ENCODE measurements around the gene QRICH2.
A peak's percentile ranks its signal among the peaks of the same experiment; 100 is the strongest.

QRICH2 gene

GRCh38 chr17:76354747-76355310 is 46.8 kb upstream of the QRICH2 start:
- TF ChIP-seq USF1 (IDR thresholded peaks at IDR 0.05) (no peak), RAD21 (IDR thresholded peaks at IDR 0.05; ENCODE audit: low read depth) (no peak), TEAD4 (IDR thresholded peaks at IDR 0.05) (no peak), EP300 (IDR thresholded peaks at IDR 0.05; ENCODE audit: borderline replicate concordance) (no peak), TAF1 (IDR thresholded peaks at IDR 0.05; ENCODE audit: low read depth) (no peak), NFIC (IDR thresholded peaks at IDR 0.05) (no peak), YY1 (IDR thresholded peaks at IDR 0.05; ENCODE audit: low read depth) (no peak), CEBPB (IDR thresholded peaks at IDR 0.05) (no peak), EGR1 (IDR thresholded peaks at IDR 0.05) (no peak), CREB1 (IDR thresholded peaks at IDR 0.05; ENCODE audit: low read depth) (no peak), MAX (IDR thresholded peaks at IDR 0.05) (no peak)

DNA sequence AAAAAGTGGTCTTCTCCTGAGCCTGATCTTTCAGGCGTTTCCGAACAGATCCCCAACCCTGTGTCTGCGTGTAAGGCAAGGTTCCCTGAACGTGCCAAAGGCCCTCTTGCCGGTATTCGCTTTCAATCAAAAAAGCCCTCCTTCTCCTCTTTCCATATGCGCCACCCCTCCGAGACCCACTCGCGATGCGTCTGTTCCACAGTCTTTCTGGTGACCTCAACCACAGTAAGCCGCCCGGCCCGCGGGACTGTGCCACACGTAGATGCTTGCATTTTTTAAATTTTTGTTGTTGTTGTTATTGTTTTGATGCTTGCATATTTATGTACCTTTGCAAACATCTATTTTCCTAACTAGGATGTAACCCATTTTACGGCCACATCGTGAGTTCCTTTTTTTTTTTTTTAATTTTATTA is 46.2 kb upstream of the QRICH2 start:
- TF ChIP-seq ZBTB7A (IDR thresholded peaks at IDR 0.05; ENCODE audit: low read depth) (peak; percentile 64; the same call in 1 of the 2 replicates), YY1 (IDR thresholded peaks at IDR 0.05; ENCODE audit: low read depth) (no peak)

DNA sequence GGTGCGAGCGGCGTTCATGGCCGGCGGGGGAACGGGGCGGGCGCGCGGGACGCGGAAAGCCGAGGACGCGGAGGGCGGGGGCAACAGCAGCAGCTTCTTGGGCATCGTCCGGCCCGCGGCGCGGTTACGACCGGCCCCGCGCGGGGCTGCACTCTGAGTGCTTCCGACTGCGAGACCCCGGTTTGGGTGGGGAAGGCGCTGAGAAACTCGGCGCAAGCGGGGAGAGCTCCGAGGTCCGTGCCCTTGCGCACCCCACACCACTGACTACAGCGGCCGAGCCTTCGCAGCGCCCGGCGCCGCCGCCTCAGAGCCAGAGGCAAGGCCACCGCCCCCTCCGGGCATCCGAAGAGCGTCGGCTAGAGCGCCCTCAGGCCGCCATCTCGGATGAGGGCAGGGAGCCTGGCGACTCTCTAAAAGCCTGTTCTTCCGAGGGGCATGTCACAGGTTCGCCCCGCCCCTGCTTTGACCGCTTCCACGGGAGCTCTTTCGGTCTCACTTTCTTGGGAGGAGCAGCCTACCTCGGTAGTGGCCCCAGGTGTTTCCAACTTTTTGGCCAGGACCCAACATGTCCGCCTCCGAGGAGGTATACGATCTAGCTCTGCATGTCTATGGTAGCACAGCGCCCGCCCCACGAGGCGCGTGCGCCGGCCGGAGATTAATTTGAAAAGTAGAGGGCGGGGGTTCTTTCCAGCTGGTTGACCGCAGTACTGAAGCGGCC is 45.7 kb upstream of the QRICH2 start, which contains the start of gene PRPSAP1:
Gene PRPSAP1, minus strand, starts transcription at position 318 of the 718 bp plus-strand sequence. Its CDS starts 213 bp downstream, at position 105.
- TF ChIP-seq MAX (IDR thresholded peaks at IDR 0.05) = peak; percentile 60; the same call in 1 of the 2 replicates
- TF ChIP-seq, protein P1, sequence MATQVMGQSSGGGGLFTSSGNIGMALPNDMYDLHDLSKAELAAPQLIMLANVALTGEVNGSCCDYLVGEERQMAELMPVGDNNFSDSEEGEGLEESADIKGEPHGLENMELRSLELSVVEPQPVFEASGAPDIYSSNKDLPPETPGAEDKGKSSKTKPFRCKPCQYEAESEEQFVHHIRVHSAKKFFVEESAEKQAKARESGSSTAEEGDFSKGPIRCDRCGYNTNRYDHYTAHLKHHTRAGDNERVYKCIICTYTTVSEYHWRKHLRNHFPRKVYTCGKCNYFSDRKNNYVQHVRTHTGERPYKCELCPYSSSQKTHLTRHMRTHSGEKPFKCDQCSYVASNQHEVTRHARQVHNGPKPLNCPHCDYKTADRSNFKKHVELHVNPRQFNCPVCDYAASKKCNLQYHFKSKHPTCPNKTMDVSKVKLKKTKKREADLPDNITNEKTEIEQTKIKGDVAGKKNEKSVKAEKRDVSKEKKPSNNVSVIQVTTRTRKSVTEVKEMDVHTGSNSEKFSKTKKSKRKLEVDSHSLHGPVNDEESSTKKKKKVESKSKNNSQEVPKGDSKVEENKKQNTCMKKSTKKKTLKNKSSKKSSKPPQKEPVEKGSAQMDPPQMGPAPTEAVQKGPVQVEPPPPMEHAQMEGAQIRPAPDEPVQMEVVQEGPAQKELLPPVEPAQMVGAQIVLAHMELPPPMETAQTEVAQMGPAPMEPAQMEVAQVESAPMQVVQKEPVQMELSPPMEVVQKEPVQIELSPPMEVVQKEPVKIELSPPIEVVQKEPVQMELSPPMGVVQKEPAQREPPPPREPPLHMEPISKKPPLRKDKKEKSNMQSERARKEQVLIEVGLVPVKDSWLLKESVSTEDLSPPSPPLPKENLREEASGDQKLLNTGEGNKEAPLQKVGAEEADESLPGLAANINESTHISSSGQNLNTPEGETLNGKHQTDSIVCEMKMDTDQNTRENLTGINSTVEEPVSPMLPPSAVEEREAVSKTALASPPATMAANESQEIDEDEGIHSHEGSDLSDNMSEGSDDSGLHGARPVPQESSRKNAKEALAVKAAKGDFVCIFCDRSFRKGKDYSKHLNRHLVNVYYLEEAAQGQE (IDR thresholded peaks at IDR 0.05; ENCODE audit: low read depth) = no peak
- TF ChIP-seq EP300 (IDR thresholded peaks at IDR 0.05; ENCODE audit: borderline replicate concordance) = no peak
- TF ChIP-seq YY1 (IDR thresholded peaks at IDR 0.05; ENCODE audit: low read depth) = peak; percentile 100
- peak; percentile 72 for TF ChIP-seq TCF12 (IDR thresholded peaks at IDR 0.05; ENCODE audit: low read depth)
- 0 out of 2 replicates have a peak, but pooled peaks have one; percentile 34 for TF ChIP-seq TEAD4 (IDR thresholded peaks at IDR 0.05)
- TF ChIP-seq CREB1 (IDR thresholded peaks at IDR 0.05; ENCODE audit: low read depth) = no peak
- peak; percentile 95 for TF ChIP-seq EGR1 (IDR thresholded peaks at IDR 0.05)
- no peak for TF ChIP-seq ZBTB7A (IDR thresholded peaks at IDR 0.05; ENCODE audit: low read depth)
- no peak; the same call in 1 of the 2 replicates for TF ChIP-seq FOXM1 (IDR thresholded peaks at IDR 0.05; ENCODE audit: borderline replicate concordance, low read depth)
- TF ChIP-seq RAD21 (IDR thresholded peaks at IDR 0.05; ENCODE audit: low read depth) = no peak
- TF ChIP-seq NFIC (IDR thresholded peaks at IDR 0.05) = peak; percentile 48
- TF ChIP-seq CEBPB (IDR thresholded peaks at IDR 0.05) = no peak
- peak; percentile 96 for TF ChIP-seq TAF1 (IDR thresholded peaks at IDR 0.05; ENCODE audit: low read depth)
- TF ChIP-seq USF1 (IDR thresholded peaks at IDR 0.05) = peak; percentile 11; the same call in 1 of the 2 replicates

GRCh38 chr17:76353004-76353598 is 45.0 kb upstream of the QRICH2 start:
- TF ChIP-seq CEBPB (IDR thresholded peaks at IDR 0.05) = no peak
- TF ChIP-seq MAX (IDR thresholded peaks at IDR 0.05) = peak; percentile 41; the same call in 1 of the 2 replicates
- TF ChIP-seq TCF12 (IDR thresholded peaks at IDR 0.05; ENCODE audit: low read depth) = no peak
- TF ChIP-seq ZBTB7A (IDR thresholded peaks at IDR 0.05; ENCODE audit: low read depth) = peak; percentile 76; the same call in 1 of the 2 replicates

DNA sequence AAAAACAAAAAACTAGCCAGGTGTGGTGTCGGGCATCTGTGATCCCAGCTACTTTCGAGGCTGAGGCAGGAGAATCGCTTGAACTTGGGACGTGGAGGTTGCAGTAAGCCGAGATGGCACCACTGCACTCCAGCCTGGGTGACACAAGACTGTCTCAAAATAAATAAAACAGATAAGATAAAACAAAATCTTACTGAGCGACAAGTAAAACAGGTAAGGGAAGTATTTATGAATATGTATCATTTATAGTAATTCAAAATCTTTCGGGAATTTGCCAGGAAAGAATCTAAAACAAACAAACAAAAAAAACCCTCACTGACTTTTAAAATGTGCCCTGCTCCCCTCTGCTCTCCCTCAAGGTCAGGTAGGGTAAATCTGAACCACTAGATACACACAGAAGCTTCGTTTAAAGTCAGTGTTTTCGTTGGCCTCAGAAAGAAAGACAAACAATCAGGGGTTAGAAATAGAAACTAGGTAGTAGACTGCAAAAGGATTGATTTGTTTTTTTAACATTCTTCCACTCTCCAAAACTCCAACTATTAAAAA is 43.5 kb upstream of the QRICH2 start:
- TF ChIP-seq TAF1 (IDR thresholded peaks at IDR 0.05; ENCODE audit: low read depth) = no peak
- no peak for TF ChIP-seq MAX (IDR thresholded peaks at IDR 0.05)
- TF ChIP-seq, protein P1 (IDR thresholded peaks at IDR 0.05; ENCODE audit: low read depth) = no peak
- no peak for TF ChIP-seq NFIC (IDR thresholded peaks at IDR 0.05)
- TF ChIP-seq TCF12 (IDR thresholded peaks at IDR 0.05; ENCODE audit: low read depth) = no peak
- TF ChIP-seq EGR1 (IDR thresholded peaks at IDR 0.05) = no peak
- TF ChIP-seq USF1 (IDR thresholded peaks at IDR 0.05) = no peak
- no peak for TF ChIP-seq TEAD4 (IDR thresholded peaks at IDR 0.05)
- TF ChIP-seq FOXM1 (IDR thresholded peaks at IDR 0.05; ENCODE audit: borderline replicate concordance, low read depth) = no peak
- TF ChIP-seq CREB1 (IDR thresholded peaks at IDR 0.05; ENCODE audit: low read depth) = no peak
